Measurements from ENCODE around the gene P2RX7.
A peak's percentile ranks its signal among the peaks of the same experiment; 100 is the strongest.
"Not testable (repeated sequence)": the region's sequence is repeated elsewhere in the genome, so short reads cannot be mapped to it uniquely, and the experiment has no call there.

The P2RX7 gene

DNA sequence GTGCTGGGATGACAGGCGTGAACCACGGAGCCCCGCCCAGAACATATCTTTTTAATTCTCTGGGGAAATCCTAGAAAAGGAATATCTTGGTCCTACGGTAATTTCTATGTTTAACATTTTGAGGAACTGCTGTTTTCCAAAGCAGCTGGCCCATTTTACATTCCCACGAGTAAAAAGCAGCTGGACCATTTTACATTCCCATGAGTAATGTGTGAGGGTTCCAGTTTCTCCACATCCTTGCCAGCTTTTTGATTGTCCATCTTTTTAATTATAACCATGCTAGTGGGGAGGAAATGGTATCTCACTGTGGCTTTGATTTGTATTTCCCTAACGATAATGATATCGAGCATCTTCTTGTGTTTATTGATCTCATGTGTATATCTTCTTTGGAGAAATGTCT lies 72.8 kb downstream of the P2RX7 start:
- DNase-seq (ENCODE audit: low spot score) = no peak

DNA sequence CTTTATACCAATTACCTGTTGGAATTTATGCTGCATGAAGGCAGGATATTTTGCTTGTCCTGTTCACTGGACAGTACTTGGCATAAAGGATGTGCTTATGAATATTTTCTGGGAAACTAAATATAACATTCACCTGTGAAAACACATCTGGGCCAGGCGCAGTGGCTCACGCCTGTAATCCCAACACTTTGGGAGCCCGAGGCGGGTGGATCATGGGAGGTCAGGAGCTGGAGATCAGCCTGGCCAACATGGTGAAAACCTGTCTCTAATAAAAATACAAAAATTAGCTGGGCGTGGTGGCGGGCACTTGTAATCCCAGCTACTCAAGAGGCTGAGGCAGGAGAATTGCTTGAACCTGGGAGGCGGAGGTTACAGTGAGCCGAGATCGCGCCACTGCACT lies 75.9 kb downstream of the P2RX7 start:
- DNase-seq (ENCODE audit: low spot score) = not testable (repeated sequence)

DNA sequence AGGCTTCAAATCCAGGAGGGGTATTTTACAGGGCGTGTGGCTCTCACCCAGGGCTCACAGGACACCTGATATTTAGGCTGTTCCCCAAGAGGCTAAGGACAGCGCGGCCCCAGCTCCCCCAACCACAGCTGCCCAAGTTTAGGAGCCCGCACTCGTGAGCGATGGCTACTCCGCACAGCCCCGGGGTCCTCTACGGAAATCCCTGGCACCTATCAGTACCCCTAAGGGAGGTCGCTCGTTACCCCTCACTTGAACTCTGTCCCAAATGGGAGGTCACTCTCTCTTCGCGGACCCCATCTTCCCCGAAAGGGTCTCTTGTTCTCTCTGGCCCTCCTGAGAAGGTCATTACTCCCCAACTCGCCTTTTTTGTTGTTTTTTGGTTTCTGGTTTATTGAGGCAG lies 76.5 kb downstream of the P2RX7 start:
- DNase-seq (ENCODE audit: low spot score) = no peak

DNA sequence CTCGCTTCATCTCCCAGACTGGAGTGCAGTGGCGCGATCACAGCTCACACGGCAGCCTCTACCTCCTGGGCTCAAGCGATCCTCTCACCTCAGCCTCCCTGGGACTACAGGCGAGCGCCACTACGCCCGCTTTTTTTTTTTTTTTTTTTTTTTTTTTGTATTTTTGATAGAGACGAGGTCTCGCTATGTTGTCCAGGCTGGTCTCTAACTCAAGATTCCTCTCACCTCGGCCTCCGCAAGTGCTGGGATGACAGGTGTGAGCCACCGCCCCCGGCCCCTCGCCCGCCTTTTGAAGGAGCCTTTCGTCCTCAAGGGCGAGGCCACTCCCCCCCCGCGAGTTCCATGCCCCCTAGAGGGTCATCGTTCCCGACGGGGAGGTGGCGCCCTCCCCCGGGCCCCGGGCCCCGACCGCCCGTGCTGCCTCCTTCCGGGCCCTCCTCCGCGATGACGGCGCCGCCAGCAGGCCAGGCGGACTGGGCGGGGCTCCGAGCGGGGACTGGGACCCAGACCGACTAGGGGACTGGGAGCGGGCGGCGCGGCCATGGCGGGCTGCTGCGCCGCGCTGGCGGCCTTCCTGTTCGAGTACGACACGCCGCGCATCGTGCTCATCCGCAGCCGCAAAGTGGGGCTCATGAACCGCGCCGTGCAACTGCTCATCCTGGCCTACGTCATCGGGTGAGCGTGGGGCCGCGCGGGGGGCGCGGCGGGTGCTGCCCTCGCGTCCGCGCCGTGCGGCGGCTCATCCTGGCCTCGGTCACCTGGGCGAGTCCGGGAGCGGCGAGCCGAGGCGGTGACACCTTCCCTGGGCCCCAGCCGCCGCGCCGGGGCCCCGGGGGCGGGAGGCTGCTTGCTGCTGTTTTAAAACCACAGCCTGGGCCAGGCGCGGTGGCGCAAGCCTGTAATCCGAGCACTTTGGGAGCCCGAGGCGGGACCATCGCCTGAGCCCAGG lies 77.2 kb downstream of the P2RX7 start, which contains the start of gene P2RX4:
P2RX4 (plus strand) TSS at position 506 of the 949 bp plus-strand sequence; CDS start at position 542, 36 bp downstream.
- DNase-seq (ENCODE audit: low spot score) = peak; percentile 78

DNA sequence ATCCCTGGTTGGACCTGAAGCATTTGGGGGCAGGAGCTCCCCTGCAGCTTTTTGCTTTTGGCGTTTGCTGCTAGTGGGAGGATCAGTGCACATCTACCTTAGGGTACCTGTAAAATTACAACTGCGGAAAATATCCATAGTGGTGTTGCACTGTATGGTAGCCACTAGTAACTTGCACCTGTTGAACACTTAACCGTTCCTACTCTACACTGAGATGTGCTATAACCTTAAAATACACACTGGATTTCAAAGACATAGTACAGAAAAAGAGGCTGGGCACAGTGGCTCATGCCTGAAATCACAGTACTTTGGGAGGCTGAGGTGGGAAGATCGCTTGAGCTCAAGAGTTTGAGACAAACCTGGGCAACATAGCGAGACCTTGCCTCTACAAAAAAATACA lies 80.2 kb downstream of the P2RX7 start:
- no peak for DNase-seq (ENCODE audit: low spot score)

DNA sequence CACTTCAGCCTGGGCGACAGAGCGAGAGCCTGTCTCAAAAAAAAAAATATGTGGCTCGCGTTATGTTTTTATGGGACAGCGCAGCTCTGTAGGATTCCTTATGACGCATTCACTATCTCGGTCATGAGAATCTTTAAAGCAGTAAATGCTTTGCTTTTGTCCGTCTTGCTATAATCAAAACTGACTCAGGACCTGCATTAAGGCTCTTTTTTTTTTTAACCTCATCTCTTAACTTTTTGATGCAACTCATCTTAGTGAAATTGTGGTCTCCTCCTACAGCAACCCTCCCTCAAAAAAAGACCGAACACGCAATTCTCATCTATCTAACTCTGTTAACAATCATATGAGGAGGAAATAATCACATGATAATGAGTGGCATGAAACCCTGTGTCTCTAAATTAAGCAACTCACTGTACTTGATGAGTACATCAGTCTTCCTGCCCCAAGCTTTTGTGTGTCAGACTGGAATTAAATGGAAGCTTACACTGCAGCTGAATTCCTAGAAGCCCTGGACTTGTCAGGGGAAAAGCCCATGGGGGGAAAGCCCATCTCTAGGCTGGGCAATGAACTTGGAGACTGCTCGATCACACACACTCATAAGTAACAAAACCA lies 81.6 kb downstream of the P2RX7 start:
- DNase-seq (ENCODE audit: low spot score) = no peak

DNA sequence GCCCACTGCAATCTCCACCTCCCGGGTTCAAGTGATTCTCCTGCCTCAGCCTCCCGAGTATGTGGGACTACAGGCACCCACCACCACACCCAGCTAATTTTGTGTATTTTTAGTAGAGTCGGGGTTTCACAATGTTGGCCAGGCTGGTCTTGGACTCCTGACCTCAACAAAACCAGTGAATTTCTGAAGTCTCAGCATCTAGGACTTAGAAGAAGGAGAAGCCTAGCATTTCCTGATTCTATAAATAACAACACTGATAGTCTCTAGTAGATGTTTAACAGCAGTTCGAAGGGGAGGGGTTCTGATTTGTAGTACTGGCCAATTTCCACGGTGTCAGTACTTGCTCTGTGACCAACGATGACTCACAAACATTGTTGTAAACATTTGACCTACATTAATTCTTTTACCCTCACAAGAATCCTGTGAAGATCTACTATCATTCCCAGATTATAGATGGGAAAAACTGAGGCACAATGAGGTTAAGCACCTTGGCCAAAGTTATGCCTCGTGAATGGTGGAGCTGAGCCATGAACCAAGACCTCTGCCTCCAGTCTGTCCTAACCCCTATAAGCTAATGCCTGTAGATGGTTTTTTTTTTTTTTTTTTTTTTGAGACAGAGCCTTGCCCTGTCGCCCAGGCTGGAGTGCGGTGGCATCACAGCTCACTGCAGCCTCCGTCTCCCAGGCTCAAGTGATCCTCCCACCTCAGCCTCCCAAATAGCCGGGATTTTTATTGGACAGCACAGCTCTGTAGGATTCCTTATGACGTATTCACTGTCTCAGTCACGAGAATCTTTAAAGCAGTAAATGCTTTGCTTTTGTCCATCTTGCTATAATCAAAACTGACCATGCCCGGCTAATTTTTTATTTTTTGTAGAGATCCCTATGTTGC lies 82.4 kb downstream of the P2RX7 start:
- no peak for DNase-seq (ENCODE audit: low spot score)

DNA sequence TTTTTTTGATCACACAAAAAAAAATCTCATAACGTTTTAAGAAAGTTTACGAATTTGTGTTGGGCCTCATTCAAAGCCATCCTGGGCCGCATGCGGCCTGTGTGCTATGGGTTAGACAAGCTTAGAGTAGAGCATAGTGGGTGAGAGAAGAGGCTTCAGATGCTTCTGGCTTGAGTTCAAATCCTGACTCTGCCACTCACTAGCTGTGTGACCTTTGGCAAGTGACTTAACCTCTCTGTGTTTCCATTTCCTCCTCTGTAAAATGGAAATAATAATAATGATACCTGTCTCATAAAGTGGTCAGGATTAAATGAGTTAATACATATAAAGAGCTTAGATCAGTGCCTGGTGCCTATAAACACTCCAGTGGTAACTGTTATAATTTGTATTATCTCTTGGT lies 83.4 kb downstream of the P2RX7 start:
- no peak for DNase-seq (ENCODE audit: low spot score)

DNA sequence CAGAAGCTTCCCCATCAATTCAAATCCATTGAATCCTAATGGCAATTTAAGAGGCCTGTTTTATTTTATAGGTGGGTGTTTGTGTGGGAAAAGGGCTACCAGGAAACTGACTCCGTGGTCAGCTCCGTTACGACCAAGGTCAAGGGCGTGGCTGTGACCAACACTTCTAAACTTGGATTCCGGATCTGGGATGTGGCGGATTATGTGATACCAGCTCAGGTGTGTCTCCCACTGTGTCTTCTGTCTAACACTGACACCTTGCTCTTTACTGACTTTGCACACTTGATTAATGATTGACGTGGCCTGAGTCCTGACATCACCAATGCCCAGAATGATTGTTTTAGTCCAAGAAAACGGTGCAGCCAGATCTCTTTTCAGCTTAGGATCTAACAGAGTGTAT lies 84.4 kb downstream of the P2RX7 start:
- DNase-seq (ENCODE audit: low spot score) = no peak

DNA sequence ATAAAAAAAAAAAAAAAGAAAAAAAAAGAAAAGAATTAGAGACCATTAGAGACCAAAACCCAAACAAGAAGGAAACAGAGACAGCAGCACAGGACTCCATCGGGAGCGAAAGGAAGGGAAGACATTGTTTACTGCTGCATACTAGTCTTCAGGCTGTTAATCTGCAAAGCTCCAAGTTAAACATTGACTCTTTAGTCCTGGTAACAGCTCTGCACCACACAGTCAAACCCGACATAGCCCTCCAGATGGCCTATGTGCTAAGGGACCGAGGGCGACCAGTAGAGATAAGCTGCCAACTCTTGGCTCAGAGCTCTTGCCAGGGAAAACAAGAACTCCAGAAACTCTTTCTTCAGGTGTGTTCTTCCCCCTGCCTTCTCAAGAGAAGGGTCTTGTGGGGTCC lies 85.1 kb downstream of the P2RX7 start:
- DNase-seq (ENCODE audit: low spot score) = no peak

DNA sequence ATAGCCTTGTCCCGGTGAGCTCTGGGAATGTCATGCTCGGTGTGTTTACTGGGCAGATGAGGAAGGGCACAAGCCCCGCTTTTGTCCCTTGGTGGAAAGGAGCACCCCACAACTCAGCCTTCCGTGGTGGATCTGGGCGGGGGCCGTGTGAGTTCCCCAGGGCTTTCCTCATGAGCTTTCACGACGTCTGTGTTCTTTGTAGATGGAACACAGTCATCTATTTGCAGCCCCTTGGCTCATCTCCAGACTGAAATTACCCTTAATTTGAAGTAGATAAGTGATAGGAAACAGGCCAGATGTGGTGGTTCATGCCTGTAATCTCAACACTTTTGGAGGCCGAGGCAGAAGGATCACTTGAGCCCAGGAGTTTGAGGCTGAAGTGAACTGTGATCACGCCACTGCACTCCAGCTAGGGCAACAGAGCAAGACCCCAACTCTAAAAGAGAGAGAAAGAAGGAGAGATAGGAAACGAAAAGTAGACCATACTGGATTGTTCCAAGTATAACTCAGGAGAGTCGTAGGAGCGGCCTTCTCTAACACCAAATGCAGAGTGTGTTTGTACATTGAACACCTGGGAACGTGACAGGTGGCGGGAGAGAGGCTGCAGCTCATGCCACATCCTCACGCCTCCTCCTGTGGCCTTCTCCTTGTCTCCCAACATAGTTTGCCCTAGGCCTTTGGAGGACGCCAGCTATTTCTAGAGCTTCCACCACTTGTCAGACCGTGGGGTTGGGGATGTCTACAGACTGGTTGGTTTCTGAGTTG lies 86.1 kb downstream of the P2RX7 start:
- no peak for DNase-seq (ENCODE audit: low spot score)

DNA sequence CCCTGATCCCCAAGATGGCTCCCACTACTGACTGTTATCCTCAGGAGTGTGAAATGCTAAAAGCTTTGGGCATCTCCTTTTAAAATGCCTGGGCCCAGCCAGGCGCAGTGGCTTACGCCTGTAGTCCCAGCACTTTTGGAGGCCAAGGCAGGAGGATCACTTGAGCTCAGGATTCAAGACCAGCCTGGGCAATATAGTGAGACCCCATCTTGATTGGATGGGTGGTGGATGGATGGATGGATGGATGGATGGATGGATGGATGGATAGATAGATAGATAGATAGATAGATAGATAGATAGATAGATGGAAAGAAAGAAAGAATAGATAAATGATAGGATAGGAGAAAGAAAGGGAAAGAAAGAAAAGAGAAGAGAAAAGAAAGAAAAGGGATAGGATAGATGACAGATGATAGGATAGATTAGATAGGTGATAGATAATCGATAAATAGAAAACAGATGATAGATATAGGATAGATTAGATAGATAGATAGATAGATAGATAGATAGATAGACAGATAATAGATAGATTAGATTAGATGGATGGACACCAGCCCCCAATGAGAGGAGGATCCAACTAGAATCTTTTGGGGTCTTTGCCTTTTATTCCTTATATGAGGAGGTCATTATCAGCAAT lies 86.8 kb downstream of the P2RX7 start:
- no peak for DNase-seq (ENCODE audit: low spot score)

DNA sequence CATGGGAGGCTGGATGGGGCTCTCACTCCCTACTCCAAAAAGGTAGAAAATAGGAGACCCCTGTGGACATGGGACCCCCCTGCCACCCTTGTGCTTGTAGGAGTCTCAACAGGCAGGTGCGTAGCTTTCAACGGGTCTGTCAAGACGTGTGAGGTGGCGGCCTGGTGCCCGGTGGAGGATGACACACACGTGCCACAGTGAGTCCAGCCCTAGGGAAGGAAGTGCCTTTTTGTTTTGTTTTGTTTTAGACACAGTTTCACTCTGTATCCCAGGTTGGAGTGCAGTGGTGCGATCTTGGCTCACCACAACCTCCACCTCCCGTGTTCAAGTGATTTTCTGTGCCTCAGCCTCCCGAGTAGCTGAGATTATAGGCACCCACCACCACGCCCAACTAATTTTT lies 90.2 kb downstream of the P2RX7 start:
- no peak for DNase-seq (ENCODE audit: low spot score)

DNA sequence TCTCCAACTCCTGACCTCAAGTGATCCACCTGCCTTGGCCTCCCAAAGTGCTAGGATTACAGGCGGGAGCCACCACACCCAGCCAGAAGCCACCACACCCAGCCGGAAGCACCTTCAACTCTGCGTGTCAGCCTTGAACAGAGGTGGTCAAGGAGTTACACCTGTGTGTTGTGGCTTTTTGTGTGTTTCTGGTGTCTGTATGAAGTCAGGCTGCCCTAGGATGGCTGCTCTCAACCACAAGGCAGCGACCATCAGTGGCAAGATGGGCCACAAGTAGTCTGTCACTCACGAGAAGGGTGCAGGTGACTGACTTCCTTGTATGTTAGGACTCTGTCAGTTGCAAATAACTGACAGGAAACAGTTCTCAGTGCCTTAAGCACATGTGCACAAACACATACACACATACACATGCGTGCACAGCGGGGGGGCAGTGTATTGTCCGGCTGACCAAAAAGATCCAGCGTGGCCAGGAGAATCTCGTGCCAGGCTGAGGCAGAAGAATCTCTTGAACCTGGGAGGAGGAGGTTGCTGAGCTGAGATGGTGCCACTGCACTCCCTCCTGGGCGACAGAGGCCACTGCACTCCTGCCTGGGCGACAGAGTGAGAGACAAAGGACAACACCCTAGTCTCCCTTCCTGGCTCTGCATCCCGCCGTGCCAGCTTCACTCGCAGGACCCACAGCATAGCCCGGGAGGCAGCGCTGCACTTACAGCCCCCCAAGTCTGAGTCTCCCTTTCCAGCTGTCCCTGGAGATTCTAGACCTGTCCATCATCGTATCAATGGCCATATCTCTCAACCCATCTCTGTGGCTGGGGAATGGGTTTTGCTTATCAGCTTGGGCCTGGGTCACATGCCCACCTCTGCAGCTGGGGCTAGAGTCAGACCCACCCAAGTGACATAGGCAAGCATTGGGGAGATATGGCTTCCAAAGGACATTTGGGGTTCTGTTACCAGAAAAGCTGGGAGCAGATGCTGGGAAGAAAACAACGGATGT lies 90.9 kb downstream of the P2RX7 start:
- no peak for DNase-seq (ENCODE audit: low spot score)

DNA sequence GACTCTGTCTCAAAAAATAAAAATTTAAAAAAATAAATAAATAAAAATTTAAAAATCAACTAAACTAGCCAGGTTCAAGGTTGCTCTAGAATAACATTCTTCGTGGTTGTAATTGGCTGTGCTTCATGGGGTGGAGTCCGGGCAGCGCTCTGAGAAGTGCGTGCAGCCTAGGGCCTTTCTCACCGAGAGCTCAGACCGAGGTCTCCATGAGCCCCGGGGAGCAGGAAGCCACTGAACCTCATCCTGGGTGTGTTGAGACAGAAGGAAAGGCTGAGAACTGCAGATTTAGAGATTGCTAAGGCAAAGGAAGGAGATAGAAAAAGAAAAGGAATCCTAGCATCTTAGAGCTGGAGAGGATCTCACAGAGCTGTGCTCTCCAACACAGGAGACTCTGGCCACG lies 91.9 kb downstream of the P2RX7 start:
- no peak for DNase-seq (ENCODE audit: low spot score)

DNA sequence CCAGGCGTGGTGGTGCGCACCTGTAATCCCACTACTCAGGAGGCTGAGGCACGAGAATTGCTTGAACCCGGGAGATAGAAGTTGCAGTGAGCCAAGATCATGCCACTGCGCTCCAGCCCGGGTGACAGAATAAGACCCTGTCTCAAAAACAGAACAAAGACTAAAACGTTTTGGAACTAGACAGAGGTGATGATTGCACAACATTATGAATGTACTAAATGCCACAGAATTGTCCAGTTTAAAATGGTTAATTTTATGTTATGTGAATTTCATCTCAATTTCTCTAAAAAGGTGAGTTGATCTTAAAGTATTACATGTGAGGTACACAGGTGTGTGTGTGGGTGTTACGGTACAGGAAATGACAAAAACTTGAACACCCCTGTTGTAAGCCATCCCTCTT lies 93.7 kb downstream of the P2RX7 start:
- no peak for DNase-seq (ENCODE audit: low spot score)

DNA sequence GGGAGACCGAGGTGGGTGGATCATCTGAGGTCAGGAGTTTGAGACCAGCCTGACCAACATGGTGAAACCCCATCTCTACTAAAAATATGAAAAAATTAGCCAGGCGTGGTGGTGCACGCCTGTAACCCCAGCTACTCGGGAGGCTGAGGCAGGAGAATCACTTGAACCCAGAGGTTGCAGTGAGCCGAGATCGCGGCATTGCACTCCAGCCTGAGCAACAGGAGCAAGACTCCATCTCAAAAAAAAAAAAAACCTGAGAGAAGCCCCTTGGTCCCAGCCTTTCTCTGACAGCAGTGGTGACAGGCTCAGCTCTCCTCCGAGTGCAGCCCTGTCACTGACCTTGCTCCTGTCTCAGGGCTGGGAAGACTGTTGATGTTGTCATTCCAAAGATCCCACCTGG lies 94.2 kb downstream of the P2RX7 start:
- DNase-seq (ENCODE audit: low spot score) = not testable (repeated sequence)

DNA sequence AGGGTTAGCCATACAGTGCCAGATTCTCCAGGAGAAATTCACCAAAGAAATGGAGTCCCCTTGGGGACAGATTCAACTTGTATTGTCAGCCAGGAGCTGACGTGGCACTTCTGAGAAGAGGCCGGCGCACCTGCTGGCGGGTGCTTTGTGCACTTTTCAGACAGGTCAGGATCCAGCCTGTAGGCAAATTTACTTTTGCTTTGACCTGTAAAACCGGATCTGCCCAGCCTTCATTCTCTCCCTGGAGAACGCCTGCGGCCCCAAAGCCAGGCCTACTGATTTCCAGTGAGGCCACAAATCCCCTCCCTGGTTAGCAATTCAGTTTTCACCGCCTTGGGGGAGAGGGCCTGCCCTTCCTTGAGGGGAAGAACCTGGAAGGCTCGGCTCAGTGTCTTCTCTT lies 94.6 kb downstream of the P2RX7 start:
- DNase-seq (ENCODE audit: low spot score) = peak; percentile 39

DNA sequence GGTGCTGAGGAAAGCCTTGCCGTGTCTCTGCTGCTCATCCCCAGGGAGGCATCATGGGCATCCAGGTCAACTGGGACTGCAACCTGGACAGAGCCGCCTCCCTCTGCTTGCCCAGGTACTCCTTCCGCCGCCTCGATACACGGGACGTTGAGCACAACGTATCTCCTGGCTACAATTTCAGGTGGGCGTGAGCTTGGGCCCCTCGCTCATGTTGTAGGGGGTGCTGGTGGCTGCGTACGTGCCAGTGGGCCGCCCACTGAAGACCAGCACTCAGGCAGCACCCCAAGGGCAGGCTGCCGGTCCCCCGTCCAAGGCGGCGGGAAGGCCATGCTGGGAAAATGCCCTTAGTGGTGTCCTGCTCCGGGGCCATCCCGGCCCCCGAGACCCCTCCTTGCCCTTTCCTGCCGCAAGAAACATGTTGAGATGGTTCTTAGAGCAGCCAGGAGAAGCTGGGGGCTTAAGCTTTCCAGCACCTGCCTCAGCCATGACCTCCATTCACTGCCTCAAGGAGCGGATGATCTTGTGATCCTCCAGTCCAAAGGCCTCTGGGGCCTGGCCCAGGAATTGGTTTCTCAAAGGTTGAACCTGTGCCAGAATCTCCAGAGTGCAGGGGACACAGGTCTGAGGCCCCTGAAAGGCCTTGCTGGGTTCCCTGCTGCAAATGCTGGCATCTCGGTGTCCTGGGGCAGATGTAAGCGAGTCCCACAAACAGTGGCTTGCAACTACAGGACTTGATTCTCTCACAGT lies 96.4 kb downstream of the P2RX7 start:
- no peak for DNase-seq (ENCODE audit: low spot score)
